ENCODE results near the gene TLR2.

The TLR2 gene

GRCh38 chr4:153684182-153684970, at the start of gene TLR2:
TSS of gene TLR2 (plus strand) at chr4:153684280. CDS start at chr4:153702908, 18,628 bp downstream.
- no peak for TF ChIP-seq CTCF (IDR thresholded peaks at IDR 0.05; ENCODE audit: insufficient read depth, low read depth, low read length, missing control alignments)
- peak; percentile 62 for DNase-seq (ENCODE audit: low read depth)

GRCh38 chr4:153634738-153635353, 49.2 kb upstream of the TLR2 start:
- no peak overlapping the region for H3K4me3 ChIP-seq (ENCODE audit: low read depth, low read length)
- peak; percentile 42 for TF ChIP-seq CTCF (IDR thresholded peaks at IDR 0.05; ENCODE audit: insufficient read depth, low read depth, low read length, missing control alignments)
- DNase-seq (ENCODE audit: low read depth), result no peak

More at GRCh38 chr4:153684182-153684970, at the start of gene TLR2:
- peak within 1 kb of the TSS; percentile 59 for H3K4me3 ChIP-seq (ENCODE audit: low read depth, low read length)

- no peak for TF ChIP-seq CTCF (IDR thresholded peaks at IDR 0.05; ENCODE audit: insufficient read depth, low read depth, low read length, missing control alignments)
- no peak for DNase-seq (ENCODE audit: low read depth)
- H3K4me3 ChIP-seq (ENCODE audit: low read depth, low read length), result no peak overlapping the region
Observed at GRCh38 chr4:153635846-153636245, 48.2 kb upstream of the TLR2 start.

GRCh38 chr4:153637201-153637600, 46.9 kb upstream of the TLR2 start:
- H3K4me3 ChIP-seq (ENCODE audit: low read depth, low read length), result no peak overlapping the region
- TF ChIP-seq CTCF (IDR thresholded peaks at IDR 0.05; ENCODE audit: insufficient read depth, low read depth, low read length, missing control alignments), result no peak
- no peak for DNase-seq (ENCODE audit: low read depth)

GRCh38 chr4:153638011-153638410, 46.1 kb upstream of the TLR2 start:
- DNase-seq (ENCODE audit: low read depth), result no peak
- no peak overlapping the region for H3K4me3 ChIP-seq (ENCODE audit: low read depth, low read length)
- TF ChIP-seq CTCF (IDR thresholded peaks at IDR 0.05; ENCODE audit: insufficient read depth, low read depth, low read length, missing control alignments), result no peak

GRCh38 chr4:153638999-153639398, 45.1 kb upstream of the TLR2 start:
- H3K4me3 ChIP-seq (ENCODE audit: low read depth, low read length), result no peak overlapping the region
- no peak for DNase-seq (ENCODE audit: low read depth)
- TF ChIP-seq CTCF (IDR thresholded peaks at IDR 0.05; ENCODE audit: insufficient read depth, low read depth, low read length, missing control alignments), result no peak

Measured in GM12865 (cell line).